Activated T-helper 1 cell treated with anti-CD3 and anti-CD28 coated beads, Interleukin-12 subunit alpha, Interleukin-12 subunit beta, Interleukin-2, Interleukin-4 antibody, amounts not matched to agents 30 ng/mL and 10 ng/mL and 1 ng/mL, durations not matched to agents 14 hours and 24 hours and 36 hours (primary cell): ENCODE measurements around the gene UBASH3A. TPM values are rescaled to one million over a fixed set of nuclear protein-coding genes. Genes with fewer than 3 reads are reported as not detected.
A peak's percentile ranks its signal among the peaks of the same experiment; 100 is the strongest.

Experiments
- DNase-seq: peaks from one replicate; pipeline ENCODE4 v3.0.0; 2021; ENCODE audit warnings: low spot score
- H3K27ac Mint-ChIP-seq: one replicate; pipeline ENCODE4 v1.8.0; 2021; ENCODE audit warnings: mild to moderate bottlenecking, mixed read lengths
- H3K27me3 Mint-ChIP-seq: one replicate; pipeline ENCODE4 v1.8.0; 2022; ENCODE audit warnings: mild to moderate bottlenecking, moderate library complexity, mixed read lengths; ENCODE audit not compliant: insufficient read depth
- H3K36me3 Mint-ChIP-seq: one replicate; pipeline ENCODE4 v1.8.0; 2021; ENCODE audit warnings: low read depth, mixed read lengths
- H3K4me1 Mint-ChIP-seq: one replicate; pipeline ENCODE4 v1.8.0; 2021; ENCODE audit warnings: low read depth, mixed read lengths
- H3K4me3 Mint-ChIP-seq: one replicate; pipeline ENCODE4 v1.8.0; 2021; ENCODE audit warnings: mild to moderate bottlenecking, moderate library complexity, mixed read lengths
- H3K9me3 Mint-ChIP-seq: one replicate; pipeline ENCODE4 v1.8.0; 2021; ENCODE audit warnings: mixed read lengths
- intact Hi-C: fragments of 100-400 bp; cut with micrococcal nuclease; formaldehyde crosslinking; loops from one replicate; pipeline ENCODE4 v1.15.1; 2024
- total RNA-seq: library from RNA; stranded (reverse); gene quantifications from 2 replicates; pipeline ENCODE4 v1.2.3, GENCODE V29; 2022

Gene UBASH3A
- total RNA-seq, 1 donor from 2014 or later: 70.8 TPM

DNA sequence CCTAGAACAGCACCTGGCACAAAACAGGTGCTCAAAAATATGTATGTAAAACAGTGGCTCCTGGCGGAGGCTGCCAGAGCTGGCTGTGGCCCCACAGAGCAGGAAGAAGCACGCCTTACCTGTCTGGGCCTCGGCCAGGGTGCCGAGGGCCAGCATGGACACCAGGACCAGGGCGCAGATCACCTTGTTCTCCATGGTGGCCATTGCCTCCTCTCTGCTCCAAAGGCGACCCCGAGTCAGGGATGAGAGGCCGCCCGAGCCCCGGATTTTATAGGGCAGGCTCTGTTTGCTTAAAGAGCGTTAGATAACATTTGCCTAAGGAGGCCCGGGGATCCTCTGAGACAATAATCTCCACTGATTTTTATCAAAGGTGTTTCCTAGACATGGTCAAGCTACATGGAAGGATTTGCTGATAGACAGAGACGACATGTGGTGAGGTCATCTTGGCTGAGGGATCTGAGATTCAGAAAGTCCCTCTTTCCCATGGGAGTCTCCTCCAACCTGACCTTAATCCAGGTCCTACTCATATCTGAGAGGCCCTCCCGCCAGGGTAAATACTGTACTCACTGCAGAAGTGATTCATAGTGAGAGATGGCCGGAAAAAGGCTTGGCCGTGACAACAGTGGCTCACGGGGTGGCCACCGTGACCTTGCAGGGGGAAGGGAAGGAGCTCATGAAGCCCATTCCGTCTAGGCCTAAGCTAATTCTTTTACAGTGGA, 37.3 kb upstream of the UBASH3A start, which contains the start of gene TFF1:
Gene TFF1 (minus strand): TSS at position 244 of the 719 bp plus-strand sequence. CDS start 40 bp downstream, at position 204.
- intact Hi-C loops: no loop called here
- H3K4me3 Mint-ChIP-seq: no peak within 1 kb of the TSS
- H3K4me1 Mint-ChIP-seq: no peaks in the 10 kb centered on the region
- H3K27ac Mint-ChIP-seq: no peak within 1 kb of the TSS
- no peaks in the 10 kb centered on the region for H3K36me3 Mint-ChIP-seq
- H3K9me3 Mint-ChIP-seq: no peaks in the 10 kb centered on the region
- no peak for DNase-seq
- peaks cover 19% of the 10 kb centered on the region for H3K27me3 Mint-ChIP-seq

DNA sequence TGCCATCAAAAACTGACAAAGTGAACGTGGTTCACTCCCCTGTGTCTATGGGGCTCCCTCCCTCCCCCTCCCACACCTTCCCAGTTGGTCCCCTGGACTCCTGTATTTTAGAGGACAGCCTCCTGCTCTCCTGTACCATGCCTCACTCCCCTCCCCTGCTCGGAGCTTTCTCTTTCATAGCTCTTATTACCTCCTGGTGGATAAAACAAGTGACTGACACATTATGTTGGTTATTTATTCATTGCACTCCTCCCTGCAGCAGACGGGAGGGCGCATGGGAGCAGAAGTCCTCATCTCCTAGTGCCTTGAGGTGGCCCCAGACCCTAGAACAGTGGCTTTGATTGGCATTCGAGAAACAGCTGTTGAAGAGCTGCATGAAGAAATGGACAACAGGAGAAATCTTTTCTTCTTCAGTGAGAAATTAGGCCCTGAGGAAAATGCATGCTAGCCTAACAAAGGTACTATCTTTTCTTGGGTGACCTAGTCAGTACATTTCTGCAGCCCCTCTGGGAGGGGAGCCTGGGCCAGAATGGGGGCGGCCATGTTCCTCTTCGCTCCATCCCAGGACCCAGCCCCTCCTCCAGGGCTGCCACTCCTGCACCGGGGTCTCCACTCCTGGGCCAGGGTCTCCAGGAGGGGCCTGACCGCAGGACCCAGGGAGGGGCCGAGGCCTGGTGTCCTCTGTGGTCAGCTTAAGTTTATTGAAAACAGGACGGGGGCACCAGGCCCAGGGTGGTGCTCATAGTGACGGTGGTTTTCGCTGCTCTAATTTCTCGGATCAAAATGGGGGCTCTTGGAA, 36.1 kb upstream of the UBASH3A start:
- peaks cover 14% of the 10 kb centered on the region for H3K27me3 Mint-ChIP-seq
- no peak for DNase-seq
- H3K36me3 Mint-ChIP-seq: peaks cover 3% of the 10 kb centered on the region
- no peaks in the 10 kb centered on the region for H3K9me3 Mint-ChIP-seq
- intact Hi-C loops: no loop called here
- H3K4me3 Mint-ChIP-seq: no peak overlapping the region
- no peaks in the 10 kb centered on the region for H3K4me1 Mint-ChIP-seq
- no peak overlapping the region for H3K27ac Mint-ChIP-seq

DNA sequence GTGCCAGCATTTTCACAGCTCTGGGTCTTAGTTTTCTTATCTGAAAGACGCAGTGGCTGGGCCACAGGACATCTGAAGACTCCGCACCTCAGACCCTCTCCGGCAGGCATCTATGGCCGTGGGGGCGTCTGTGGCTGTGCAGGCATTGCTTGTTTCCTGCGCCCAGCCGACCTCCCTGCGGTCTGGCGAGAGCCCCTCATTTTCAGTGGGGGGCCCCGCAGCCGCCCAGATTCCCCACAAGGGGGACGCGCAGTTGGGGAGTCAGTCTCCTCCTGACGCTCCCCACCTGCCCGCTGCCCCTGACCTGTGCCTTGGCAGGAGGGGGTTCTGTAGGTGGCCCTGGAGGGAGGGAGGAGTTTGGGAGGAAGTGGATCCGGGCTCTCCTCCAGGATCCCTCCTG, 33.9 kb upstream of the UBASH3A start:
- H3K27ac Mint-ChIP-seq: no peak overlapping the region
- H3K4me1 Mint-ChIP-seq: peaks cover 16% of the 10 kb centered on the region
- no peaks in the 10 kb centered on the region for H3K27me3 Mint-ChIP-seq
- intact Hi-C loops: no loop called here
- no peak overlapping the region for H3K4me3 Mint-ChIP-seq
- peaks cover 3% of the 10 kb centered on the region for H3K36me3 Mint-ChIP-seq
- H3K9me3 Mint-ChIP-seq: no peaks in the 10 kb centered on the region
- no peak for DNase-seq

DNA sequence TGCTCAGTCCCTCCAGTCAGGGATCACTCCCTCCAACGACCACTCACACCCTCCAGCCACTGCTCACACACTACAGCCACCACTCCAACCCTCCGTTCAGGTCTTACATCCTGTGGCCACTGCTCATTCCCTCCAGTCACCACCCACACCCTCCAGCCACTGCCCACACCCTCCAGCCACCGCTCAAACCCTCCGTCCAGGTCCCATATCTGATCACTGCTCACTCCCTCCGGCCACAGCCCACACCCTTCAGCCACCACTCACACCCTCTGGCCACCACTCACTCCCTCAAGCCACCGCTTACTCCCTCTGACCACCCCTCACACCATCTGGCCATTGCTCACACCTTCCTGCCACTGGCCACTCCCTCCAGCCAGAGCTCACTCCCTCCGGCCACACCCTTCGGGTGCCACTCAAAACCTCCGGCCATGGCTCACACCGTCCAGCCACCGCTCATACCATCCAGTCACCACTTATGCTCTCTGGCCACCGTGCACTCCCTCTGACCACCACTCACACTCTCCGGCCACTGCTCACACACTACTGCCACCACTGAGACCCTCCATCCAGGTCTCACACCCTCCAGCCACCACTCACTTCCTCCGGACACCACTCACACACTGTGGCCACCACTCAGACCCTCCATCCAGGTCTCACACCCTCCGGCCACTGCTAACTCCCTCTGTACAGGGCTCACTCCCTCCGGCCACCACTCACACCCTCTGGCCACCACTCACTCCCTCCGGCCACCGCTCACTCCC, 32.6 kb upstream of the UBASH3A start:
- Mint-ChIP-seq H3K27me3 (no peaks in the 10 kb centered on the region), H3K9me3 (no peaks in the 10 kb centered on the region), H3K4me1 (peaks cover 16% of the 10 kb centered on the region), H3K27ac (no peak overlapping the region), H3K4me3 (no peak overlapping the region), H3K36me3 (peaks cover 4% of the 10 kb centered on the region)
- DNase-seq: no peak
- intact Hi-C loops: no loop called here

DNA sequence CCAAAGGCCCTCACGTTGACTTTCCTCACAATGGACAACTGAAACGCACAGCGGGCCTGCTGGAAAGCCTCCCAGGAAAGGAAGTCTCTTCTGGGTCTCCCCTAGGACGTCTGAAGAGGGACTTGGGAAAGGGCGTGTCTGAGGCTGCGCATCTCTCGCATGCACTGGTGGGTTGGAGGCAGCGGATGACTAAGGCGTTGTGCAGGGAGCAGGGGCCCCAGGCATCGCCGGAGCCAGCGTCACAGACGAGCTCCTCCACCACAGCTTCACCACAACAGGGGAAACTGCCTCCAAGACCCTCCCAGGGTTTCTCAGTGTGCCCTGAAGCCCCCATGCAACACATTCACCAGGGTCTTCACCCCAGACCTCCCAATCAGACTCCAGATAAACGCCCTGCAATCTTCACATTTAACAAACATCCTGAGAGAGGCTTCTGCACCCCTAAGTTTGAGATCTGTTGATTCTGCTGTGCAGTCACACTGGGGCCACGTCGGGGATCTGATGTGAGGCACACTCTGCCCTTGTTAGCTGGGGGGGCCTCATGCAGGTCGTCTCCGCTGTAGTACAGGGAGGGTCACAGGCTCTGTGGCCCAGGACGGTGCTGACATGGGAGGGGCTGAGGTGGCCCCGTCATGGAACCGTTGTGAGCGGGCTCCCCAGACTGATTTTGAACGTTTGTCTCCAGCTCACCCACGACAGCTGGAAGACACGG, 30.4 kb upstream of the UBASH3A start:
- Mint-ChIP-seq H3K36me3 (peaks cover 6% of the 10 kb centered on the region), H3K9me3 (no peaks in the 10 kb centered on the region), H3K27me3 (no peaks in the 10 kb centered on the region), H3K4me1 (peaks cover 16% of the 10 kb centered on the region), H3K4me3 (peak overlapping the region; percentile 39), H3K27ac (peak overlapping the region; percentile 55)
- DNase-seq: no peak
- intact Hi-C loops: no loop called here

DNA sequence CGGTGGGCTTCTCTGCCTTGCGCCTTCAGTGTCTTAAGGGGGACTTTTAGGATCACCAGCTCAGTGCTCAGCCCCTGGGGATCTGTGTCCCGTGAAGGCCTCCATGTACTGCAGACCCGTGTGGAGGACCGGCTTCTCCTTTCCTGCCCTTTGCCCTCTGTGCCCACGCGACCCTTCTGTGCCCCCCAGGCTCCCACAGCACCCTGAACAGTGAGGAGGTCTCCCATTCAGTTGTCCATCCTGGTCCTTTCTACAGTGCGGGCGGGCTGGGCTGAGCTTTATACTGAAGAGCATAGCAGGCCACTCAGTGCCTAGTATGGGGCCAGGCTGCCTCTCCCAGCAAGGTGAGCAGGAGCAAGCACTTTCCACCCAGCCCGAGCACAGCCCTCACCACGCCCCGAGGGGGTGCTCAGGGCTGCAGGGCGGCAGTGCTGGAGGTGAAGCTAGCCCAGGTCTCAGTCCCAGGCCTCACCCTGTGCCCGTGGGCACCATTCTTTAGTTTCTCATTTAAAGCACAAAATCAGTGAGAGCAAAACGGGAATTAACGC, 29.7 kb upstream of the UBASH3A start:
- H3K27me3 Mint-ChIP-seq: no peaks in the 10 kb centered on the region
- peaks cover 16% of the 10 kb centered on the region for H3K4me1 Mint-ChIP-seq
- DNase-seq: no peak
- peak overlapping the region; percentile 67 for H3K27ac Mint-ChIP-seq
- no peak overlapping the region for H3K4me3 Mint-ChIP-seq
- H3K36me3 Mint-ChIP-seq: peaks cover 6% of the 10 kb centered on the region
- intact Hi-C loops: no loop called here
- no peaks in the 10 kb centered on the region for H3K9me3 Mint-ChIP-seq

DNA sequence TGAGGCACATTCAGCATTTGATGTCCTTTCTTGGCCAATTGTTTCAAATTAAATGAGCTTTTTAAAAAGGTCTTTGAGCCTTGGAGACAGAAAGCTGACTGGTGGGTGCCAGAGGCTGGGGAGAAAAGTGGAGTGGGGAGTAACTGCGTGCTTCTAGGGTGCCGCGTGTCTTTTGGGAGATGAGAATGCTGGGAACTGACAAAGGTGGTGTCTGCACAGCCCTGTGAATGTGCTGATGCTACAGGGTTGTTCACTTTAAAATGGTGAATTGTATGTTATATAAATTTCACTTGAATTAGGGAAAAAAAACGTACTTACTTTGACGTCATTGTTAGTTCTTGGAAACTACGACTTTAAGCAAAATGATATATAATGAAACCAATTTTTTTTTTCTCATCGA, 29.2 kb upstream of the UBASH3A start:
- Mint-ChIP-seq H3K27me3 (no peaks in the 10 kb centered on the region), H3K27ac (peak overlapping the region; percentile 67), H3K36me3 (peaks cover 6% of the 10 kb centered on the region), H3K4me1 (peaks cover 16% of the 10 kb centered on the region), H3K4me3 (no peak overlapping the region), H3K9me3 (no peaks in the 10 kb centered on the region)
- intact Hi-C loops: no loop called here
- no peak for DNase-seq

DNA sequence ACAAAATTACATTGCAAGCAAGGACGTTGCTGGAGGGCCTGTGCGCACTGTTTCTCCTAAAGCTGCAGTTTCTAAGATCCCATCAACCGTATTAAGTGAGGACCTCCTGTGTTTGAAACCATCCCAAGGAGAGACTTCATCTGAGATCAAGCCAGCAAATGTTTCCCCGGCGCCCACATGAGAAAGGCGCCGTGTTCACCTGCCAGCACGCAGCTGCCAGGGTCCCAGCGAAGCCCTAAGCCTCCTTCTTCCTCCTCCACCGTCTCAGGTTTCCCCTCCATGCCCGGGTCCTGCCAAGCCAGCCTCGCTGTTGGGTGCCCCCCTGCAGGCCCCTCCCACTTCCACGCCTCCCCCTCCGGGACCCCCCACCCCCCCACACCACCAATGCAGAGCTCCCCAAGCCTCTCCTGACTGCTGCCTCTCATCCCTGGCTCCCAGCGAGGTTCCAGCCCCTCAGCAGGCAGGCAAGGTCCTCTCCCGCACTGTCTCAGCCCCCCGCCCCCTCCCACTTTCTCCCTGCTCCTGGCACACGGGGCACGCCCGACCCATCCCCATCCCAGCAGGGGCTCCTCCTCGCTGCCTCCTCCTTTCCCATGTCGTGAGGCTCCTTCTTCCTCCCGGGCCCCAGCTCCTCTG, 28.7 kb upstream of the UBASH3A start:
- intact Hi-C loops: no loop called here
- H3K4me1 Mint-ChIP-seq: peaks cover 16% of the 10 kb centered on the region
- H3K36me3 Mint-ChIP-seq: peaks cover 6% of the 10 kb centered on the region

DNA sequence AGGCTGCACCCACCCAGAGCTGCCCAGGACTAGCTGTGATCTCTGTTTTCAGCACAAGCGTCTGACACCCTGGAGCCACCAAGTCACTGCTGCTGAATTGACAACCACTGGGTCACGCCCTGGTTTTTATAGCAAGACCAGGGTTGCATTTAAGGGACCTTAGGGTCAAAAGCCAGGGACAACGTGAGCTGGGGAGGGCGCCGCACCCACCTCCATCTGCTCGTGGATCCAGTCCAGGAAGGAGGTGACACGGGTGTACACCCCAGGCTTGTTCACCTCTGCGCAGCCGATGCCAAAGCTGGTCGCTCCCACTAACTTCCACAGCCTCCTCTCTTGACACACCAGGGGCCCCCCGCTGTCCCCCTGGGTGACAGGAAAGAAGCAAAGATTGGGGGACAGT, 28.2 kb upstream of the UBASH3A start:
- Mint-ChIP-seq H3K27me3 (no peaks in the 10 kb centered on the region), H3K27ac (peak overlapping the region; percentile 67), H3K9me3 (no peaks in the 10 kb centered on the region), H3K4me3 (no peak overlapping the region), H3K4me1 (peaks cover 16% of the 10 kb centered on the region), H3K36me3 (peaks cover 11% of the 10 kb centered on the region)
- DNase-seq: no peak
- intact Hi-C loops: no loop called here

More for the DNA sequence above, 28.7 kb upstream of the UBASH3A start:
- H3K27me3 Mint-ChIP-seq: no peaks in the 10 kb centered on the region
- no peaks in the 10 kb centered on the region for H3K9me3 Mint-ChIP-seq
- no peak for DNase-seq
- no peak overlapping the region for H3K4me3 Mint-ChIP-seq
- peak overlapping the region; percentile 67 for H3K27ac Mint-ChIP-seq

DNA sequence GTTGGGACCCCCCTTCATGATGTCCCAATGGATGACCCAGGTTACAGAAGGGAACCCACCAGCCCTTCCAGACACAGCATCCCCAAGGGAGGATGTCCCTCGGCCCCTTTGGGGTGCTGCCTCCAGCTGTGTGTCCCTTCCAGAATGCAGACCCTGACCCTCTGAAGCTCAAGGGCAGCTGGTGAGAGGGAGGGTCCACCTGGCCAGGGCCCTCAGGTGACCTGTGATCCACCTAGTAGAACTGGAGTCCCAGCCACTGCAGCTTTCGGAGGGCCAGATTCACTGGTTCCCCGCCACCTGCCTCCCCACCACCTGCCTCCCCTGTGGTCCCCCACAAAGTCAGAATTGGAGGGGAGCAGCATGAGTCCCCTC, 27.8 kb upstream of the UBASH3A start:
- H3K27ac Mint-ChIP-seq: no peak overlapping the region
- no peak for DNase-seq
- peaks cover 16% of the 10 kb centered on the region for H3K4me1 Mint-ChIP-seq
- no peaks in the 10 kb centered on the region for H3K27me3 Mint-ChIP-seq
- intact Hi-C loops: no loop called here
- H3K4me3 Mint-ChIP-seq: no peak overlapping the region
- peaks cover 13% of the 10 kb centered on the region for H3K36me3 Mint-ChIP-seq
- no peaks in the 10 kb centered on the region for H3K9me3 Mint-ChIP-seq

DNA sequence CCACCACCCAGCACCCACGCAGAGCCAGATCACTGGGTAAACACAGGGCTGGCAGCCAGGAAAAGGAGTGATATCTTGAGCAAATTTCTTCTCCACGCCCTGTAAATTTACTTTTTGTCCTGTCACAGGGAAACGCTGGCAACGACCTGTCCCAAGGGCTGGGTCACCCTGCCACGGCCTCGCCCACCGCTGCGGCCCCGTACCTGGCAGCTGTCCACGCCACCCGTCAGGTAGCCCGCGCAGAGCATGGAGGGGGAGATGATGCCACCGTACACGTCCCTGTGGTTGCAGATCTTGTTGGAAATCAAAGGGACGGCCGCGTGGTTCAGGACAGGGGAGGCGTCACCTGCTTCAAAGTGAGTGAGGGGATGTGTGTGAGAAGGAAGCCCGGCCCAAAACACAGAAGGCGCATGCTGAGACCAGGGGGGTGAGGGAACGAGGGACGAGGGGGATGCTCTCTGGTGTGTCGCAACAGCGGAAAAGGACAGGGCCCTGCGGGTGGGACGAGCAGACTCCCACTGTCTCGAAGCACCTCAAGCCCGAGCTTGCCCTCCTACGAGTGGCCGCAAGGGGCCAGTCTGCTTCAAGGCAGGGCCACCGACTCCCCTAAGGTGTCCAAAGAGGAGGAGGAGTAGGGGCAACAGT, 27.2 kb upstream of the UBASH3A start:
- intact Hi-C loops: no loop called here
- Mint-ChIP-seq H3K9me3 (peaks cover 2% of the 10 kb centered on the region), H3K4me3 (no peak overlapping the region), H3K36me3 (peaks cover 15% of the 10 kb centered on the region), H3K4me1 (peaks cover 17% of the 10 kb centered on the region), H3K27ac (no peak overlapping the region), H3K27me3 (no peaks in the 10 kb centered on the region)
- no peak for DNase-seq
